T-cell (primary cell): Measurements from ENCODE around the gene MICAL3. TPM values are rescaled to one million over a fixed set of nuclear protein-coding genes. Genes with fewer than 3 reads are reported as not detected.
A peak's percentile ranks its signal among the peaks of the same experiment; 100 is the strongest.

Experiments used
- ATAC-seq, 4 experiments: fragments of 200-7000 bp in 3 of 4; fragments of 150-1000 bp in 1 of 4; cut with Tn5 transposase; replicated peaks in 1 of 4; 1 replicate in 3 of 4; 2 replicates in 1 of 4; pipeline ENCODE4 v1.10.0; 2021; ENCODE audit warnings: moderate library complexity in 3 of 4, mild to moderate bottlenecking in 2 of 4, moderate number of reproducible peaks in 1 of 4
- CTCF ChIA-PET, 2 donors: fragments of 300-600 bp; sonication (Branson Sonifier 250); formaldehyde crosslinking; loops; one replicate each; lab custom pipeline; 2022; ENCODE audit warnings: antibody characterized with exemption in 2 of 2; lab: Charles Lee
- POLR2A ChIA-PET, 2 donors: fragments of 300-600 bp; sonication (Branson Sonifier 250); formaldehyde crosslinking; loops; one replicate each; lab custom pipeline; 2022; ENCODE audit warnings: antibody characterized with exemption in 2 of 2; lab: Charles Lee
- DNase-seq, 35 experiments: peaks; one replicate each; pipeline versions ENCODE4 v3.0.0 to v3.0.0-alpha.2; 2013 to 2023
- H3K27ac ChIP-seq: one replicate; pipeline ENCODE4 v1.5.1; 2013; ENCODE audit warnings: low read length
- H3K27me3 ChIP-seq, 2 experiments: replicated peaks in 1 of 2; 1 replicate in 1 of 2; 2 replicates in 1 of 2; pipeline versions ENCODE4 v1.6.1 to v1.7.0; 2013; ENCODE audit warnings: low read length in 1 of 2, mixed read lengths in 1 of 2; ENCODE audit not compliant: control insufficient read depth in 2 of 2, insufficient read depth in 2 of 2; ENCODE audit errors: extremely low read depth in 1 of 2
- H3K36me3 ChIP-seq, 2 donors: 1 replicate in 1 of 2; 2 replicates in 1 of 2; pipeline versions ENCODE4 v1.6.1 to v1.7.0; 2013; ENCODE audit warnings: low read length in 1 of 2; ENCODE audit not compliant: control insufficient read depth in 2 of 2, insufficient read depth in 1 of 2; ENCODE audit errors: extremely low read depth in 1 of 2
- H3K4me1 ChIP-seq, 2 experiments: 1 replicate in 1 of 2; 2 replicates in 1 of 2; pipeline versions ENCODE4 v1.6.1 to v1.7.0; 2013; ENCODE audit warnings: low read length in 2 of 2, mixed read lengths in 1 of 2; ENCODE audit not compliant: insufficient read depth in 2 of 2, control insufficient read depth in 1 of 2; ENCODE audit errors: extremely low read depth in 1 of 2
- H3K4me3 ChIP-seq, 2 donors: 1 replicate in 1 of 2; 2 replicates in 1 of 2; pipeline versions ENCODE4 v1.5.1 to v1.7.0; 2013; ENCODE audit warnings: mild to moderate bottlenecking in 2 of 2, low read length in 1 of 2, moderate library complexity in 1 of 2; ENCODE audit not compliant: control insufficient read depth in 1 of 2; ENCODE audit errors: extremely low read depth in 1 of 2
- H3K9me3 ChIP-seq: 2 replicates; pipeline ENCODE4 v1.7.0; 2013
- H3K27ac Mint-ChIP-seq, 2 donors: one replicate each; pipeline ENCODE4 v1.8.0; 2020 to 2021; ENCODE audit warnings: mild to moderate bottlenecking in 2 of 2, mixed read lengths in 2 of 2
- H3K27me3 Mint-ChIP-seq, 2 donors: one replicate each; pipeline ENCODE4 v1.8.0; 2021 to 2022; ENCODE audit warnings: mixed read lengths in 2 of 2
- H3K36me3 Mint-ChIP-seq: one replicate; pipeline ENCODE4 v1.8.0; 2021; ENCODE audit warnings: mixed read lengths
- H3K4me1 Mint-ChIP-seq, 3 donors: one replicate each; pipeline ENCODE4 v1.8.0; 2020 to 2022; ENCODE audit warnings: mixed read lengths in 3 of 3, mild to moderate bottlenecking in 1 of 3
- H3K4me3 Mint-ChIP-seq, 3 donors: one replicate each; pipeline ENCODE4 v1.8.0; 2020 to 2022; ENCODE audit warnings: mild to moderate bottlenecking in 3 of 3, mixed read lengths in 3 of 3, moderate library complexity in 3 of 3
- H3K9me3 Mint-ChIP-seq, 3 donors: one replicate each; pipeline ENCODE4 v1.8.0; 2020 to 2022; ENCODE audit warnings: mixed read lengths in 3 of 3
- WGBS: methylation state at CpG from one replicate; pipeline ENCODE4 v1.1.5; 2013; ENCODE audit warnings: missing lambda C conversion rate; ENCODE audit not compliant: insufficient coverage; 5-methylcytosine and 5-hydroxymethylcytosine counted together
- total RNA-seq, 35 experiments: library from RNA in 6 of 35; stranded (reverse) in 6 of 35; fragments of 120-200 nt in 1 of 35; gene quantifications; one replicate each; pipeline versions ENCODE4 v1.2.1 to v1.2.4 and lab custom pipeline; 2013 to 2026

The MICAL3 gene
- total RNA-seq, 5 donors from 2014 or later (not counting 1 experiment from before 2014, with no cell fraction given): 19.1 to 37.5 (median 22.3) TPM

GRCh38 chr22:17774206-17774925, 250.0 kb downstream of the MICAL3 start, which contains the start of gene BID:
Gene BID, minus strand, starts transcription at chr22:17774469. Its CDS starts 24,353 bp downstream, at chr22:17750116.
- Histone ChIP-seq H3K27ac (peak within 1 kb of the TSS; percentile 96), H3K9me3 (no peaks in the 10 kb centered on the region), H3K4me1 (peaks cover 27 to 87% of the 10 kb centered on the region in 2 experiments), H3K27me3 (no peaks in the 10 kb centered on the region), H3K36me3 (no peaks in the 10 kb centered on the region), H3K4me3 (peak within 1 kb of the TSS; percentile 72 to 80)
- H3K4me1 Mint-ChIP-seq: peaks cover 81 to 83% (median 81%) of the 10 kb centered on the region in 3 donors
- H3K36me3 Mint-ChIP-seq: peaks cover 3% of the 10 kb centered on the region
- ATAC-seq (peak; percentile 49 to 67 (median 60)), DNase-seq (peak in 24 of 35 experiments; percentile 23 to 69 (median 36))
- ChIA-PET POLR2A (interaction anchor here in 1 of 2 donors (0.6 kb wide), 2 partner anchors 32 to 303 kb away, joined by 3 to 4 read pairs; partner anchors contain the start of gene PEX26), CTCF (interaction anchor here in 1 of 2 donors (0.6 to 2.0 kb wide), 4 partner anchors 10 to 32 kb away, joined by 3 to 7 read pairs (median 5); no protein-coding TSS in a partner anchor)
- no peaks in the 10 kb centered on the region for H3K9me3 Mint-ChIP-seq
- H3K4me3 Mint-ChIP-seq: peak within 1 kb of the TSS; percentile 91 to 97 (median 95)
- 1% methylated on average over 51 of the region's 64 CpGs for WGBS
- H3K27me3 Mint-ChIP-seq: no peaks in the 10 kb centered on the region
- peak within 1 kb of the TSS; percentile 96 to 99 for H3K27ac Mint-ChIP-seq

- ChIA-PET CTCF (interaction anchor here in 1 of 2 donors (1.4 to 2.0 kb wide), 2 partner anchors 12 to 31 kb away, joined by 5 to 7 read pairs; no protein-coding TSS in a partner anchor), POLR2A (interaction anchor here in 1 of 2 donors (0.6 kb wide), 1 partner anchor 32 kb away, joined by 3 read pairs; no protein-coding TSS in a partner anchor)
- Histone ChIP-seq H3K9me3 (no peaks in the 10 kb centered on the region), H3K27me3 (no peaks in the 10 kb centered on the region), H3K27ac (peak overlapping the region; percentile 41), H3K4me3 (peak overlapping the region; percentile 72 to 80), H3K36me3 (no peaks in the 10 kb centered on the region), H3K4me1 (peaks cover 27 to 86% of the 10 kb centered on the region in 2 experiments)
- Mint-ChIP-seq H3K27me3 (no peaks in the 10 kb centered on the region), H3K4me1 (peaks cover 76 to 79% (median 76%) of the 10 kb centered on the region in 3 donors), H3K4me3 (peak overlapping the region; percentile 83 to 88 (median 86)), H3K36me3 (peaks cover 3% of the 10 kb centered on the region), H3K9me3 (no peaks in the 10 kb centered on the region), H3K27ac (peak overlapping the region; percentile 81 to 89)
- DNase-seq (peak in 34 of 35 experiments; percentile 31 to 75 (median 55)), ATAC-seq (peak; percentile 46 to 55 (median 51))
- WGBS: 2% methylated on average over 35 of the region's 47 CpGs
These were observed 250.7 kb downstream of the MICAL3 start for GRCh38 chr22:17773606-17774205.

GRCh38 chr22:17772958-17773605, 251.3 kb downstream of the MICAL3 start:
- H3K9me3 Mint-ChIP-seq: no peaks in the 10 kb centered on the region
- Histone ChIP-seq H3K36me3 (no peaks in the 10 kb centered on the region), H3K27me3 (no peaks in the 10 kb centered on the region), H3K27ac (peak overlapping the region; percentile 41), H3K9me3 (no peaks in the 10 kb centered on the region), H3K4me3 (peak overlapping the region; percentile 72 to 80), H3K4me1 (peaks cover 27 to 84% of the 10 kb centered on the region in 2 experiments)
- DNase-seq (no peak), ATAC-seq (no peak)
- H3K27ac Mint-ChIP-seq: peak overlapping the region; percentile 81 to 89
- 61% methylated on average over 8 of the region's 18 CpGs for WGBS
- H3K36me3 Mint-ChIP-seq: peaks cover 3% of the 10 kb centered on the region
- CTCF ChIA-PET: interaction anchor here in 1 of 2 donors (1.4 to 2.0 kb wide), 2 partner anchors 12 to 31 kb away, joined by 5 to 7 read pairs; no protein-coding TSS in a partner anchor
- peaks cover 77 to 78% (median 78%) of the 10 kb centered on the region in 3 donors for H3K4me1 Mint-ChIP-seq
- no peaks in the 10 kb centered on the region for H3K27me3 Mint-ChIP-seq
- POLR2A ChIA-PET: no interaction called here
- peak overlapping the region; percentile 83 to 88 (median 86) for H3K4me3 Mint-ChIP-seq

GRCh38 chr22:17772249-17772957, 252.0 kb downstream of the MICAL3 start:
- ChIA-PET POLR2A (no interaction called here), CTCF (interaction anchor here in 1 of 2 donors (2.0 kb wide), 1 partner anchor 13 kb away, joined by 7 read pairs; no protein-coding TSS in a partner anchor)
- ATAC-seq (no peak), DNase-seq (no peak)
- Mint-ChIP-seq H3K36me3 (peaks cover 3% of the 10 kb centered on the region), H3K4me1 (peaks cover 78 to 79% (median 78%) of the 10 kb centered on the region in 3 donors), H3K9me3 (no peaks in the 10 kb centered on the region), H3K27ac (peak overlapping the region; percentile 24 to 89), H3K27me3 (no peaks in the 10 kb centered on the region), H3K4me3 (peak overlapping the region; percentile 83 to 88 (median 86))
- H3K4me3 ChIP-seq: peak overlapping the region; percentile 72 to 80
- H3K27me3 ChIP-seq: no peaks in the 10 kb centered on the region
- no peaks in the 10 kb centered on the region for H3K9me3 ChIP-seq
- 91% methylated on average over 19 of the region's 21 CpGs for WGBS
- no peak overlapping the region for H3K27ac ChIP-seq
- peaks cover 31 to 84% of the 10 kb centered on the region in 2 experiments for H3K4me1 ChIP-seq
- H3K36me3 ChIP-seq: no peaks in the 10 kb centered on the region

GRCh38 chr22:17770180-17771077, 253.9 kb downstream of the MICAL3 start:
- Mint-ChIP-seq H3K4me3 (peak overlapping the region in 1 of 3 donors; percentile 19), H3K27ac (peak overlapping the region; percentile 67 to 71), H3K9me3 (no peaks in the 10 kb centered on the region), H3K4me1 (peaks cover 64 to 66% (median 66%) of the 10 kb centered on the region in 3 donors), H3K36me3 (peaks cover 3% of the 10 kb centered on the region), H3K27me3 (no peaks in the 10 kb centered on the region)
- H3K27me3 ChIP-seq: no peaks in the 10 kb centered on the region
- CTCF ChIA-PET: interaction anchor here in 1 of 2 donors (0.6 kb wide), 1 partner anchor 28 kb away, joined by 3 read pairs; no protein-coding TSS in a partner anchor
- no peak overlapping the region for H3K4me3 ChIP-seq
- WGBS: 98% methylated on average over 14 of the region's 19 CpGs
- no peak overlapping the region for H3K27ac ChIP-seq
- no peaks in the 10 kb centered on the region for H3K36me3 ChIP-seq
- H3K9me3 ChIP-seq: no peaks in the 10 kb centered on the region
- ATAC-seq (no peak), DNase-seq (no peak)
- POLR2A ChIA-PET: interaction anchor here in 1 of 2 donors (0.5 kb wide), 1 partner anchor 12 kb away, joined by 6 read pairs; no protein-coding TSS in a partner anchor
- H3K4me1 ChIP-seq: peaks cover 25 to 78% of the 10 kb centered on the region in 2 experiments
